ENCODE measurements around the gene PBX1.
A peak's percentile ranks its signal among the peaks of the same experiment; 100 is the strongest.

The PBX1 gene

DNA sequence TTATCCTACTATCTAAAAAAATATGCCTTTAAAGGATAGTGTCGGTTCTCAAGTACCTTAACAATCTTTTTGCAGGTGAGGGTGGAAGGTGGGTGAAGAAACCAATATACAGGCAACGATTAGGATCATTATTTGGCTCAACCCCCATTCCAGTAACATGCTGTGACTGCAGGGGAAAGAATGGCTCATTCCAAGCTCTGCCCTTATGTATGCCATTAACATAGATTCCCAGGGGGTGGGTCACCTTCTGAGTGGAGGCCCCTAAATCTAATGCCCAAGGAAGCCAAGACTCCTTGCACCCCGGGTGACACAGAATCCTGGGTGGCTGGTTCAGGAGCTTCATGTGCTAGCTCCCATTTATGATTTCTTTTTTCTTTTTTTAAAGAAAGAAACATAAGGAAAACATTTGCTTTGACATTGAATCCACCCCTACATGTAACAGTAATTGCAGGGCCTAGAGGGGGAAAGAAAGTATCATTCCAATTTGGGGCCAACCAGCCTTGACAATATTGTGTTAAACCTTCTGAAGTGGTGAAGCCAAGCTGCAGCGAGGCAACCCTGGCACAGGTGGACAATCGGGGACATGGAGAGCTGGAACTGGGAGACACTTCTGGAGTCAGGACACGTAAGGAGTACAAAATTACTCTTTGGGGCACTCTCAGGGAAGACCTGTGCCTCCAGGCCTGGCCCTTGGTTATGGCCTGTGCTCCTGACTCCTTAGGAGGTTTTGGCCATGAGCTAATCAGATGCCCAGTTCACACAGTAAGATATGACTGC lies 200.3 kb downstream of the PBX1 start:
- DNase-seq (ENCODE audit: low read depth): no peak

DNA sequence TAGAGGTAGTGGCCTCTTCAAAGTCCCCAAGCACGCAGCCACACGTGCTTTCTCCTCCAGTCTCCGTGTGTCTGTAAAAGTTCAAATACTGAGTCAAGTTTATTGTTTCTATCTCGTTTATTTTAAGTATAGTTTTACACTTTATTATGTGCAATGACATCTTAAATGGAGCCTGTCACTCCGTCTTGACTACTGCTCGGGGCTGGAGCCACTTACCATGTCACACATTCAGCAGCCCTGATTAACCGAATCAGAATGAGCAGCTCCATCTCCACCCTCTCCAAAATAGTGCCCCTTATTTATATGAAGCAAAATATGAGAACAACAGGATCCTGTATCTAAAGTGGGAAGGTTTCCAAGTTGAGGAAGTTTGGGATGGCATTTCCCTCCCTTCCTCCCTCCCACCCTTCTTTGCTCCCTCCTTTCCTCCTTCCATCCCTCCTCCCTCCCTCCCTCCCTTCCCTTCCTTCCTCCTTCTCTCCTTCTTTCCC lies 201.0 kb downstream of the PBX1 start:
- no peak for DNase-seq (ENCODE audit: low read depth)

DNA sequence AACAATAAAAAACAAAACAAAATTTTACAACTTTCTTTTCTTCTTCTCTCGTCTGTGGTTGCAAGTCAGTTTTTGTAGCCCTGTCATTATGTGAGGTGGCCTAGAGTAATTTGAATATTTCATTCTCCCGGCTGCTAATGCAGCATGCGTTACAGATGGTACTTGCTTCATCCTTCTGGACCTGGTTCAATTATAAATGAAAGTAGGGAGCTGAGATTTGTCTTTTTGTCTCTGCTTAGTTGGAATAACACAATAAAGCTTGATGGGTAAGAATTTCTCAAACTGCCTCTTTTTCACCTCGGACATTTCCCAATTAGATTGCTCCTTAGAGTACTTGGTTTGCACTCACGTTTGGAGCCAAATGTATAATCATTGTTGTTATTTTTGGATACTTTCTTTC lies 201.6 kb downstream of the PBX1 start:
- DNase-seq (ENCODE audit: low read depth): no peak

DNA sequence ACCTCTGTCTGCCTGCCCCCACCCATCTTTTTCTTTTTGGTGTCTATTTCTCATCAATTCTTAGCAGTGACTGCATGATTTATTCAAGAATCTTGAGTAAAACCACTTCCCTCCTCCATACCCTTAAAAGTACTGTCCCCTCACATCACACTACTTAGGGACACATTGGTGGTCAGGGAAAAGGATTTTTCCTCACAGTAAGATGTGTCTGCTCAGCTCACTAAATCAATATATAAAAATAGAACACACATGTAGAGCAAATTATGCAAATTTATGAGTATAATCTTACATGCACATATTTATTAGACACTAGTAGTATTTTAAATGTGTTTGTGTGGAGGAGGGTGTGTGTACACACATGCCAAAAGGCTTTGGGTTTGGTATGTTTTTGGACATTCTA lies 202.0 kb downstream of the PBX1 start:
- no peak for DNase-seq (ENCODE audit: low read depth)

DNA sequence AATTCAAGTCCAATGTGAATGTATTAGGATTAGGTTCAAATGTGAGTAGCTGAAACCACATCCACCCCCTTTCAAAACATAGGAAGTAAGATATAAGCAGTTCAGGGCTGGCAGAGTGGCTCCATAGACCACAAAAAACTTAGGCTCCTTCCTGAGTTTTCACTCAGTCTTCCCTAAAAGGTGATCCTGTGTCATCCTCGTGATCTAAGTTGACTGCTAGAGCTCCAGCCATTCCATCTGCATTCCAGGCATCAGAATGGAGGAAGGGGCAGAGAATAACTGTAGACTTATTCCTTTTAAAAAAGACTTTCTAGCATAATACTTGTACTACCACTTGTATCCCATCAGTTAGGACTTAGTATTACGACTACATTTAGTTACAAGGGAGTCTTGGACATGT lies 204.1 kb downstream of the PBX1 start:
- DNase-seq (ENCODE audit: low read depth): no peak

DNA sequence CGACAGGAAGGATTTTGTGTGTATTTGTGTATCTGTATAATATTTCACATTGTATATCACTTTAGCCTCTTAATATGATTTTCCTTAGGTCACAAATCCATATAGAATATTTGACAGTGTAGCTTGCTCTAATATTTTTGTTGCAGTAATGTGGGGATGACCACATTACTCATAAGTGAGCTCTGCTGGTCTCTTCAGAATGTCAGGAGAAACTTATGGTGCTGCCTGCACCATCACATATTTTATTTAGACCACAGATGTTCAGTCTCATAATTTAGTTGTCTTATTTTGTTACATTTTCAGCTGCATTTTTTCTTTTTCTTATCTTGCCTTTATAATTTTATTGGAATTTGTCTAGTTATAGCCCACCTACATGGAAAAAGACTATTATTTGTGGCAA lies 205.3 kb downstream of the PBX1 start:
- DNase-seq (ENCODE audit: low read depth): no peak

DNA sequence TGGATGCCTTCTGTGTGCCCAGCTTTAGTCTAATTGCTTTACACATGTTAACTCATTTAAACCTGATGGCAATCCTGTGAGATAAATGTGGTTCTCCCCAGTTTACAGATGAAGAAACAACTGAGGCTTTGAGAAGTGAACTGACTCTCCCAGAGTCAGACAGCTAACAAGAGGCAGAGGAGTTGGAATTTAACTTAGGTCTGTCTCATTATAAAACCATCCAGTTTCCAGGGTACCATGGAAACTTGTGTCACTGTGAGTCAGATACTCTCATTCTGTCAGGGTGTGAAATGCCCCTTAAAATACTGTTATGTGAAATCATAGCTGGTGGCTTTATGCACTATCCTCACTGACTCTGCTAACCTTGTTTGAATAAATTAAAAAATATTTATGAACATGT lies 206.6 kb downstream of the PBX1 start:
- peak; percentile 91 for DNase-seq (ENCODE audit: low read depth)

DNA sequence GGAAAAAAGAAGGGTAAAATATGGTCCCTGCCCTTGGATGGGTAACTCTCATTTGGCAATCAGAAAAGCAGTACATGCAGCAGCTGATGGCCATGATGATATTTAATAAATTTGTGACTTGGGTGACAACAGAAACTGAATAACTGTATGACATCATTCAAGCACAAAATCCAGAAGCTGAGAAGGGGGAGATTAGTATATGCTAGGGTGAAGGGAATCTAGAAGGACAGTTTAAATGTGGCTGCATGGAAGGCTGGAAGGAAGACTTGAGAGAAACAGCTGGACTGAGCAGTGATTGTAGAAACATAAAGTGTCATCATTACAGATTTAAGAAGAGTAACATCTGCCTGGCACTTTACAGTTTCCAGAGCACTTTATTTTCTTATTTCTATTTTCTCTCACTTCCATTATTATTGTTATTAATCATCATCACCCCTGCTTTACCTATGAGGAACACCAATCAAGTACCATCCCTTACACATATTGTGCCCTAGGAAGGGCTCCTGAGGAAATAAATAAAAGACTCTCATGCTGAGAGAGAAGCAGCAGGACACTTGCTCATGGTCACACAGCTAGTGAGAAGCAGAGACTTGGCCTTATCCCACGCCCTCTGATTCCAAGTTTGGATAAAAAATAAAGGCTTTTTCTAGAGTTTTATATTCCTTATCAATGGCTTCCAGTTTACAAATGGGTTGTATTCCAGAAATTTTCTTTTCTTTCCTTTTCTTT lies 207.2 kb downstream of the PBX1 start:
- DNase-seq (ENCODE audit: low read depth): no peak

DNA sequence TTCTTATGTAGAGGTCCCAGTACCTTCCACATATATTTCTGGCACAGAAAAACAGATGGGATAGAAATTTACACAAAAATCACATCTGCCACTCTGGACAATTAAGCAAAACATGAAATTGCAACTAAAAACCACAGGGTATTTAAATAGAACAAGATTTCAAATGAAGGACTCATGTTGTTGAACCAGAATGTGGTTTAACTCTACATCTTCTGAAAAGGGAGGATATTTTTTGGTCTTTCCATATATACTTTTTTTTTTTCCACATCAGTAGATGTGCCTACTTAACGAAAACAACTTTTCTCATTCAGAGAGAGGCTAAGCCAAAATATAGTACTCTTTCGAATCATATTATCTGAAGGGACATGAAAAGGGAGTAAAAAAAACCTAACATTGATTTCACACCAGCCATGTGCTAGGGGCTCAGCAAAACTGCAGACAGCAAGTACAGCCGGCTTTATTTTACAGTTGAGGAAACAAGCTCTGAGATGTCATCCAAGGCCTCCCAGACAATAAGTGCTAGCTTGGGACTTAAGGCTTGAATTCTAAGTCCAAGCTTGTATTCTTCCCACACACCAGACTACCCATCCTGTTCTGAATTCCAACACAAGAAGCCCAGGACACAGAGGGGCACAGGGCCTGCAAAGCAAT lies 208.9 kb downstream of the PBX1 start:
- DNase-seq (ENCODE audit: low read depth): no peak

DNA sequence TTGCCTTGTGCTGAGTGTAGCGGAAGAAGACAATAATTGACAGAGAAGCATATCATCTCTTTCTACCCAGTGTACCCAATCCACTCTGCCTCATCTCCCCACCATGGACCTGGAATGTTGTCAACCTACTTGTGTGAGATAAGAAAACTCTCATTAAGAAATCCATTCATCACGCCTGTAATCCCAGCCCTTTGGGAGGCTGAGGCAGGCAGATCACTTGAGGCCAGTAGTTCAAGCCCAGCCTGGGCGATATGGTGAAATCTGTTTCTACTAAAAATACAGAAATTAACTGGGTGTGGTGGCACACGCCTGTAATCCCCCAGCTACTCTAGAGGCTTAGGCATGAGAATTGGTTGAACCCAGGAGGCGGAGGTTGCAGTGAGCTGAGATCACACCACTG lies 209.6 kb downstream of the PBX1 start:
- no peak for DNase-seq (ENCODE audit: low read depth)

DNA sequence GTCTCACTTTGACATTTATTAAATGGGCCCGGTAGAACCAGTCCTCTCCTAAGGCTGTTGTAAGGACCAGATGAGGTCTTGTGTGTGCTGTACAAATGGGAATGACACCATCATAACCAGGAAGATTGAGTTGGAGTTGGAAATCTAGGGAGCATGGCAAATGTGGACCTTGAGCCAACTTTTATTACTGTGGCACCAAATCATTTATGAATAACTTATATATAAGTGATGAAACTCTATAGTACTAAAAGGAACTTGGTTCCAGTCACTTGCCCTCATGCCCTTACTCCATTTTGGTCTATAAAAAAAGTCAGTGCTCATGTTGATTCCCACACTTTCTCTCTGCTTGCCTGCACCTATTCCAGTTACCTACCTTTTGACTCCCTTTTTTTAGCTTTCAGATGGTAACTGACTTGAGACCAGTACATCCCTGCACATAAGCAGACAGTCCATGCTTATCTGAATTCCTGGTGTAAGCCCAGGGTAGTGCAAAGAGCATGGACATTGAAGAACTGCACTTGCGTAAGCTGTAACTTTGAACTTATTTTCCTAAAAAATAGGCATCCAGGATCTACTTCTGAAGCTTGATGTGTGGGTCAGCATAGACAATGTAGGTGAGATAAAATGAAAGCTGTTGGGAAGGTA lies 210.6 kb downstream of the PBX1 start:
- no peak for DNase-seq (ENCODE audit: low read depth)

DNA sequence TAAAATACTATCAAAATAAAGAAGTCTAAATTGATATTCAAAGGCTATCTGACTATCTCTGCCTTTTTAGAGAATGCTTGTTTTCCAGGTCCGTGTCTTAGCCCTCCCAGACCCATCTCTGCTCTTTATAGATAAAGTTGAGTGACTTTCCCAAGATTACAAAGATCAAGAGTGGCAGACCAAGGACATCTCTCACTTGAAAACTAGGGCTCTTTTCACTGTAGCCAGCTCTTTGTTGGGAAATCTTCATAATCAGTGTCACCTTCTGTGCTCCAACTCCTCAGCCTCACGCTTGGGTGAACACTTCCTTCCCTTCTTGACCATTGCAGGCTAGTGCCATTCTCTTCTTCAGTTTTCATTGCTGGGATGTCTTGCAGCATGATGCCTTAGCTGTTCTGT lies 211.1 kb downstream of the PBX1 start:
- DNase-seq (ENCODE audit: low read depth): no peak

DNA sequence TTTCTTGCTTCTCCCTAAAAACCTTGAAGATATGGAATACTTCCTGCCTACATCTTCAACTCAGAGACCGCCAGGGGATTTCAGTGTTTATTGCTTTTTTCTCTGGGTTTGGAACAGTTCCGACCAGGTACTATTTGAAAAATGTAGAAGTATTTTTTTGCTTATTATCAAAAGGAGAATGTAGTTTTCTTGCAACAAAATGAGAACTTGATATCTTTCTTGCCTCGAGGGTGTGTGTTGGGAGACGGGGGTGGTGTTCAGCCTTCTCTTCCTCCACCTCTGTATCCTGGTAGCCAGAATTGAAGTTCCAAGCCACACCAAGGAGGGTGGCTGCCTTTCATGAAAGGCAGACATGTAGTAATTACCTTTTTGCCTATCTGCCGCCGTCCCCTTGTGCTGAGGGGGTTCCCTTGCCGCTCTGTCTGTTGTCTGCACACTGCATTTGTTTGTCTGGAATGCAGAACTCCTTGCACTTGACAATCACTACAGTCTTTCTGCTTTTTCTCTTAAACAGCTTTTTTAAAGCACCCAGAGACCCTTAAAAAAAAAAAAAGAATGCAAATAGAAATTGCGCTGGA lies 212.1 kb downstream of the PBX1 start:
- no peak for DNase-seq (ENCODE audit: low read depth)

DNA sequence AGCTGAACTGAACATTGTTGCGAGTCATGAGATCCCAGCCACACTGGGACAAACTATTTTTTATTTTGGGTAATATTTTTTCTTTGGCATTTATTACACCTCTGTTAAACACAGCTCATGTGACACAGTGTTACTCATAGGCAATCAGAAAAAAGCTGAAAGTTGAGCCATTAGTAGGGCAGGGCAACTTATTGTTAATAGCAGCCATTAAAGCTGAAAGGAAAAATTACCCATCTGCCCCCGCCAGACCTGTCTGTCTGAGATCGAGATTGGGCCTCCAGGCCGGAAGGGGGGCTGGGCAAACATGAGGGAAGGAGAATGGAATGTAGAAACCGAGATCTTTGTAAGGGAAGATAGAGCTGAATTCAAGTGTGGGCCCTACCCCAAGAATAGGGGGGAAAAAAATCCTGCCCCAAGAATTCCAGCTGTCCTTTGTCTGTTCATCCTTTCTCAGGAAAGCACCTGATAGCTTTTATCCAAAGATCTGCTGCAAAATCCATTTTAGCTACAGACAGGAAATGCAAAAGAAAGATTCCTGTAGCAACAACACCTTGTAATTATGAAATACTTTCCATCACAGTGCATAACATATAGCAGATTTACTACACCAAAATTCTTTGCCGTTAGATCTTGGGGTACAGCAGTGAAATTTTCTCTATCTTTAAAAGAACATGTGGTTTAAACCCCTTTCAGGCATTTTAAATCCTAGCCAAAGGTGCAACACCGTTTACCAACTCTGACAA lies 212.8 kb downstream of the PBX1 start:
- DNase-seq (ENCODE audit: low read depth): peak; percentile 80

DNA sequence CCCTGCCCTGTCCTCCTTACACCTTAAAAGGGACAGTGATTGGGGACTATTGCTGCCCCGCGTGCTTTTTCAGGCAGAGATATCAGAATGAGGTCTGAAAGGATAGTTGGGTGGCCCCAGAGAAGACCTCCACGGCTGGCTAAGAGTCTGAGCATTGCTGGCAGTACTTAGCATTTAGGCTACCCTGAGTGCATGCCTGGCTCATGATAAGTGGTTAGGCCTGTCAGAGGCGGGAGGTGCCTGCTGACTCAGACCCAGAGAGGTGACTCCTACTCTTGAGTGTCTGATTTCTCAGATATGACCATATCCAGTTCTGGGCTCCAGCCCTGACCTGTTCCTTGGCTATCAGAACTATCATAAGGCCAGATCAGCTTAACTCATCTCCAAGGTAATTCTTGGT lies 213.7 kb downstream of the PBX1 start:
- peak; percentile 97 for DNase-seq (ENCODE audit: low read depth)

DNA sequence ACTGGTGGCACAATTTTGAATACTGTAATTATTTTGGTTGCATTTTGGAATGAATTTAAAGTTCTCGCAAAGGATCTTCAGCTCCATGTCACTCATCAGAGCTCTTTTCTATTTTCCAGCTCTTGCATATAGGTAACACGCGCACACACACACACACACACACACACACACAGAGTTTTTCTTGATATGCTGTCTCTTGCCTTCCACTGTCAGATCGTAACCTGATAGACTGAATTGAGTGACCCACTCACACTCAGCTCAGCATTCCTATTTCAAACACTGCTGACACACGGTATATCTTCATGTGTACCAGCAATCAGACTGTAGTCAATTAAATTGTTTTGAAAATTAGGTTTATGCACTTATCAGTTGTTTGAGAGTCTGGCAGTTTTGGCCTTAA lies 214.1 kb downstream of the PBX1 start:
- DNase-seq (ENCODE audit: low read depth): no peak

DNA sequence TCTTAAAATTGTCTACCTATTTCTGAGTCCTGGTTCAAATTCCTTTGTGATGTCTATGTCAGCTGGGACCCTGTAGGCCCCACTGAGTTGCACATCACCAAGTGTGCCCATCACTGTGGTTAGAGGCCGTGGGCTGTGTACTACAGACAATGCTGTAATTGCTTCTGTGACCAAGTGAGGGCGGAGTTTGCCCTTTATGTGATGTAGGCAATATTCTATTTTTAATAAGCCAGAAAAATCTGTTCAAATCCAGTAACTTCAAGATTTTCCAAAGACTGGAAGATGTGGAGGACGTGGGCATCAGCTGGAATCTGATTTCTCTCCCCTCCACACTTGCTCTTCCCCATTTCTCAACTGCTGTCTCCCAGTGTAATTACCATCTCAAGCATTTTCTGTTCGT lies 215.4 kb downstream of the PBX1 start:
- DNase-seq (ENCODE audit: low read depth): no peak

DNA sequence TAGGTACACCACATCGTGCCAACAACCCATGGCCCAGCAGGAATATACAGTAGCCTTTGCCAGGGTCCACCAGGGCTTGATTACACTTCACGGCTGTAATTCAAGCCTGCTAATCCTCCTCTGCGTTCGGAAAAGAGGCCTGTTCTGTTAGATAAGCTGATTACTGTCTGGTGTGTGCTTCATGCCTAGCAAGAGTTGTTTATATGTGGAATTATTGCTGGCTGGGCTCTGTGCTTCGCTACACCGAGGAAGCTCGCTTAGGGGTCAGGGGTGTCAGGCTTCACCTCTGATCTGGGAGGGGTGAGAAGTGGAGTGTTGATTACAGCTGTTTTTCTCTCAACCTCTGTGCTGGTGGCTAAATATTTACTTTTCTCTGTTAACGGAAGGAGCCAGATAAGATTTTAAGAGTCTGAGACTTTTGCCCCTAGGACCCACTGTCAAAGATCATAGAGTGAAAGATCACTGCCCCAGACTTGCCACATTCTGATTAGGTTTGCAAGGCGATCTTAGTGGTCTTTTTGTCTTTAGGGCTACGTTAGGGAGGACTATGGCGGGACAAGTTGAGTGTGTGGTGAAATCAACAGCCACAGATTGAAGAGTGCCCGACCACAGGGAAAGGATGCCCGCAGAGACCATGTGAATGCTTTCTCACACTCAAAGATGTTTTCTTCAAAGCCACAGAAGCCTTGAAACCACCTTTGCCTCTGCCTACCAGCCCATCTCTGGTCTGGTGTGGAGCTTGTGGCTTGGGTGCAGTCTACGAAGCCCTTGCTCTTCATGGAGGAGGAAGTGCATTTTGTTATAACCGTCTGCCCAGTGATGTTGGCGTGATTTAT lies 216.1 kb downstream of the PBX1 start:
- no peak for DNase-seq (ENCODE audit: low read depth)

DNA sequence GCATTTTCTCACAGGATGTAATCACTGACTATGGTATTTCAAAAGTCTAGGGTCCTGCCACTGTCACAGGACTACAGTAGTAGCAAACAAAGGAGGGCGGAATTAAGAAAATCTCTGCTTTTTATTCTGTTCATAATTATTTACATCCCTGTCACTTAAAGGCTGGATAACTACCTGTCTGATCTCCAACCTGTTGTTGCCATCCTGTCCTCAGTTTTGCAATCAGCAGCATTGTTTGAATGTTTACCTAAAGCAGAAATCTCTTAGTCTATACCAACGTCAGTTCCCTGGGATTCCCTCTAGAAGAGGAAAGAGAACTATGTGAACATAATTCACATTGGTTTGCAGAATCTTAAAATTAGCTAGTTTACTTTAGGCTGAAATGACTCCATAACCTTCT lies 218.5 kb downstream of the PBX1 start:
- DNase-seq (ENCODE audit: low read depth): no peak

DNA sequence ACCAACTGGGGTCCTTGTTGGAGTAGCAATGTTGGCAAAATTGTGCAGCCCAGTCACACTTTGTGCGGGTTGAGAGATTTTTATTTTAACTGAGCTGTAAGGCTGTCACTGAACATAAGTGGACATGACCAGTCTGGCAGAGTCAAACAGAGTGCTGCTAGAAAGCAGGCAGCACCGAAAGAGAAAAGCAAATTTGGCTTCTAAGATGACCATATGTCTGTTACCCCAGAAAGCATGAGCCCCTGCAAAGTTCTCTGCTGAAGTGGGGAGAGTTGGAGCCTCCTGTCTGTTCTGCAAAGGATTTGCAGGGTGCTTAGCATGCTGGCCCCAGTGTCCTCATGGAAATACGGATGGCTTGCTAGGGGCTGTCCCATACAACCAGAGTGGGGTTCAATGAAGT lies 220.4 kb downstream of the PBX1 start:
- no peak for DNase-seq (ENCODE audit: low read depth)

All from ELR (cell line).